ENCODE measurements around the gene RAB34. TPM values are rescaled to one million over a fixed set of nuclear protein-coding genes. Genes with fewer than 3 reads are reported as not detected.
"Not testable (repeated sequence)": the region's sequence is repeated elsewhere in the genome, so short reads cannot be mapped to it uniquely, and the experiment has no call there.

Gene RAB34
- polyA plus RNA-seq, 3 donors: 7.9 to 125 (median 38.3) TPM

DNA sequence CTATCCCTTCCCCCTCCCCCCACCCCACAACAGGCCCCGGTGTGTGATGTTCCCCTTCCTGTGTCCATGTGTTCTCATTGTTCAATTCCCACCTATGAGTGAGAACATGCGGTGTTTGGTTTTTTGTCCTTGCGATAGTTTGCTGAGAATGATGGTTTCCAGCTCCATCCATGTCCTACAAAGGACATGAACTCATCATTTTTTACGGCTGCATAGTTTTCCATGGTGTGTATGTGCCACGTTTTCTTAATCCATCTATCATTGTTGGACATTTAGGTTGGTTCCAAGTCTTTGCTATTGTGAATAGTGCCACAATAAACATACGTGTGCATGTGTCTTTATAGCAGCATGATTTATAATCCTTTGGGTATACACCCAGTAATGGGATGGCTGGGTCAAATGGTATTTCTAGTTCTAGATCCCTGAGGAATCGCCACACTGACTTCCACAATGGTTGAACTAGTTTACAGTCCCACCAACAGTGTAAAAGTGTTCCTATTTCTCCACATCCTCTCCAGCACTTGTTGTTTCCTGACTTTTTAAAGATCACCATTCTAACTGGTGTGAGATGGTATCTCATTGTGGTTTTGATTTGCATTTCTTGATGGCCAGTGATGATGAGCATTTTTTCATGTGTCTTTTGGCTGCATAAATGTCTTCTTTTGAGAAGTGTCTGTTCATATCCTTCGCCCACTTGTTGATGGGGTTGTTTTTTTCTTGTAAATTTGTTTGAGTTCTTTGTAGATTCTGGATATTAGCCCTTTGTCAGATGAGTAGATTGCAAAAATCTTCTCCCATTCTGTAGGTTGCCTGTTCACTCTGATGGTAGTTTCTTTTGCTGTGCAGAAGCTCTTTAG lies 18.5 kb upstream of the RAB34 start:
- not testable (repeated sequence) for H3K27ac ChIP-seq (ENCODE audit: low read depth, low read length)
- 91 to 98% (median 95%) methylated on average over 4 to 5 of the region's 8 CpGs for WGBS, 3 donors

DNA sequence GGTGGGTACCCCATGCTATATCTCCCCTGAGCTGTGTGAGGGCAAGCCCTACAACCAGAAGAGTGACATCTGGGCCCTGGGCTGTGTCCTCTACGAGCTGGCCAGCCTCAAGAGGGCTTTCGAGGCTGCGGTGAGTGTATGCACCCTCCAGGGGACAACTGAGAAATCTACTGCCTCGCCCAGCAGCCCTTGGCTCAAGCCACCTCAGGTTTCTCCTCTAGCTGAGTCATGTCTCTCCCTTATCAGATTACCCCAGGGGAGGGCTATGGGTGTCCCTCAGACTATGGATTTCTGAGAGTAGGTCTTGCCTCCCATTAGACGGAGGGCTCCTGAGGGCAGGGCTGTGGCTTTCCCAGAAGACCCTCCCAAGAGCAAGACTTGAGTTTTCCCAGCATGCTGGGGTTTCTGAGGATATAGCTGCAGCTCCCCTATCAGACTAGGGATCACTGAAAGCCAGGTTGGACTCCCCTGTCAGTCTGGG lies 17.6 kb upstream of the RAB34 start:
- 70 to 86% (median 84%) methylated on average over 5 of the region's 5 CpGs for WGBS, 3 donors

DNA sequence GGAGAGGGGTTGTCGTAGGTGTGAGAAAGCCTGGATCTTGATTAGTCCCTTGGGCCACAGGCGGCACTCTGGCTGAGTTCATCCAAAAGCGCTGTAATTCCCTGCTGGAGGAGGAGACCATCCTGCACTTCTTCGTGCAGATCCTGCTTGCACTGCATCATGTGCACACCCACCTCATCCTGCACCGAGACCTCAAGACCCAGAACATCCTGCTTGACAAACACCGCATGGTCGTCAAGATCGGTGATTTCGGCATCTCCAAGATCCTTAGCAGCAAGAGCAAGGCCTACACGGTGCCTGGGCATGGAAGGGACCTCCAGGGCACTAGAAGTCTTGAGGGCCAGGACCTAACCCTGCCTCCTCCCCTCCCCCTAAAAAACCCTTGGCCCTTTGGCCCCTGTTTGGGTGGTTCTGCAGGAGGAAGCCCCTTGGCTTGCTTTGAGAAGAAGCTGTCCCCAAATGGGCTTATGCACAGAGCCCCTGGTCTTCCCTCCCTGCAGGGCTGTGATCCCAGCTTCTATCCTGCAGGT lies 17.1 kb upstream of the RAB34 start:
- 86 to 93% (median 89%) methylated on average over 10 of the region's 10 CpGs for WGBS, 3 donors
- H3K27ac ChIP-seq (ENCODE audit: low read depth, low read length): no peak overlapping the region

More for the DNA sequence above, 17.6 kb upstream of the RAB34 start:
- no peak overlapping the region for H3K27ac ChIP-seq (ENCODE audit: low read depth, low read length)

DNA sequence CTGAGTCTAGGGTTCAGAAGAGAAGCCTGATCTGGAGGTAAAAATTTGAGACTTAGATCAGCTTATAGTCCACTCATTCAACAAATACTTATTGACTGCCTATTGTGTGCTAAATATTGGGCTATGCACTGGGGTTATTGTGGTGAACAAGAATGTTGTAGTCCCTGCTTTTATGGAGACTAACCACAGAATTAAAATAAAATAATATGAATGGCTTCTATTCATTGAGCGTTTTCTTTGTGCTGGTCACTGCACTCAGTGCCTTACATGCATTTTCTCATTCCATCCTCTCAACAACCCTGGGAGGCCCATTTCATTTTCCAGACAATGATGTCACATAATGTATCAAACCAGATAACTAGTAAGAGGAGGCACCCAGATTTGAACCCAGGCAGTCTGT lies 15.7 kb upstream of the RAB34 start:
- WGBS, 3 donors: 83 to 96% (median 96%) methylated on average over 1 of the region's 1 CpG
- no peak overlapping the region for H3K27ac ChIP-seq (ENCODE audit: low read depth, low read length)

DNA sequence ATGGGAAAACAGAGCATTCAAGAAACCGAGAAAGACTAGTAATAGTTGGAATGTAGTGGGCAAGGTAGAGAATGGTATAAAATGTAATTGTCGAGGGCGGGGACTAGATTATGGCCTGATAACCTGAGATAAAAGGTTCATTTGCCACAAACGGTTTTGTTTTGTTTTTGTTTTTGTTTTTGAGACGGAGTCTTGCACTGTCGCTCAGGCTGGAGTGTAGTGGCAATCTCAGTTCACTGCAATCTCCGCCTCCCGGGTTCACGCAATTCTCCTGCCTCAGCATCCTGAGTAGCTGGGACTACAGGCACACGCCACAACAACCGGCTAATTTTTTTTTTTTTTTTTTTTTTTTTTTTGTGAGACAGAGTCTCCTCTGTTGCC lies 12.3 kb upstream of the RAB34 start:
- WGBS, 3 donors: 86 to 90% (median 88%) methylated on average over 11 of the region's 11 CpGs
- H3K27ac ChIP-seq (ENCODE audit: low read depth, low read length): no peak overlapping the region

DNA sequence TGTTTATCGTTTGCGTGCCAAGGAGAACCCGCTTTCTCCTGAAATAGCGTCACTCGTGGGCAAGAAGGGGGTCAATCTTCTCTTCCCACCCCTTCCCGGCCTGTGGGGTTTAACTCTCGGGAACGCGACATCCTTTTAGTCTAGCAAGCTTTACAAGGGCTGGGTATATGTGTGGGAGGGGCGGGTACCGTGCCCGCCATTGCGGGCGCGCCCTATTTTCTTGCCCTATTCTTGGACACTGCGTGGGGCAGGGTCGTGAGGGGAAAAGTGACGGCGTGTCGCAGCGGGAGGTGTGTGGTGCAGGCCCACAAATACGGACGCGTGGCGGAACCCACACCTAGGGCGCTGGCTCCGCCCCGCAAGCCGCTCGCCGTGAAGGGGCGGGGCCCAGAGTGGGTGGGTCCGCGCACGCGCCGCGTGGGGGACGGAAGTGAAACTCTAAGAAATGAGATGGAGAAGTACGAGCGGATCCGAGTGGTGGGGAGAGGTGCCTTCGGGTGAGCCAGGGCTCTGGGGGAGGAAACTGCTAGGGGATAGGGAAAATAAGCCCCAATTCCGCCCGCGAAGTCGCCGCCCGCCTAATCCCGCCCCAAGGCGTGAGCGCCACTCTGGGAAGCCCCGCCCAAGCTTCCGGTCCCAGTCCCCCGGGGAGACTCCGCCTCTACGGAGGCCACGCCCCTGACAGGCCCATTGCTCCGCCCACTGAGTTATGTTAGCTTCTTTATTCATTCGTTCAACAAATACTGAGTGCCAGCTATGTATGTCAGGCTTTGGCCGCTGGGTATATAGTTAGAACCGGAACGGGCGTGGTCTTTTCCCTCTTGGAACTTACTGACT lies 10.9 kb upstream of the RAB34 start, which contains the start of gene NEK8:
TSS of gene NEK8 (plus strand) at position 425 of the 837 bp plus-strand sequence. CDS start at position 451, 26 bp downstream.
- 0% methylated on average over 58 to 64 of the region's 64 CpGs for WGBS, 3 donors
- no peak within 1 kb of the TSS for H3K27ac ChIP-seq (ENCODE audit: low read depth, low read length)

DNA sequence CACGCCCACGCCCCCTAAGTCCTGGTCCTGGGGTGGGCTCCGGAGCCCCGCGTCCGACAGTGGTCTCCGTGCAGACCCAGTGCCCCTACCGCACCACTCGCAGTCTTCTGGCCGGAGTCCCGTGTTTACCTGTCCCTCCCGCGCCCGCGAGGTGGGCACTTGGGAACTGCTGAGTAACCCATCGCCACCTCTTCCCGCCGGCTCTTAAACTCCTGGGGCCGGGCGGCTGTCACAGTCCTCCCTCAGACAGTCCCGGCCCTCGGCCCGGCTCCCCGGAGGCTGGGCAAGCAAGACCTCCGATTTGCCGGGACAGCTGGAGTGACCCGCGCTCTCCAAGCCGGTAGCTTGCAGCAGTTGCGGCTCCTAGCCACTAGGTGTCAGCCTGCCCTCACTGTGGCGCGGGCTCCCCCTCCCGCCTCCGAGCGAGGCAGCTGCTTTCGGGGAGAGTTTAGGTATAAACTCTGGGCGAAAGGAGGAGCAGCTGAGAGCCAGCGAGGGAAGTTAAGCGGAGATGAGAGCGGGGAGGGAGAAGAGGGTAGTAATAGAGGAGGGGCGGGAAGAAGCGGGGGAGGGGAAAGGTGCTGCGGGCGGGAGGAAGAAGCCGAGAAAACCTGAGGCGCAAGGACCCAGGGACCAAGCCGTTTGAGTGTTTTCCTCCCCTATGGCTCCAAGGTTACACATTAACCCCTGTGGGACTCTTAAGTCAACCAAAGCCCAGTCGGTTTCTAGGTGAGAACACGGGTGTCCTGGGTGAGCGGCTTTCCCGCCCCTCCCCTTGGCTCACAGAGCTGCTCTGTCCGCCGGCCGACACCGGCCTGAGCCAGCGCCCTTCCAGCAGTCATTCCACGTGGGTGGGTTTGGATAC lies 9.2 kb upstream of the RAB34 start:
- no peak overlapping the region for H3K27ac ChIP-seq (ENCODE audit: low read depth, low read length)
- WGBS, 3 donors: 0 to 1% (median 1%) methylated on average over 56 to 57 of the region's 57 CpGs

DNA sequence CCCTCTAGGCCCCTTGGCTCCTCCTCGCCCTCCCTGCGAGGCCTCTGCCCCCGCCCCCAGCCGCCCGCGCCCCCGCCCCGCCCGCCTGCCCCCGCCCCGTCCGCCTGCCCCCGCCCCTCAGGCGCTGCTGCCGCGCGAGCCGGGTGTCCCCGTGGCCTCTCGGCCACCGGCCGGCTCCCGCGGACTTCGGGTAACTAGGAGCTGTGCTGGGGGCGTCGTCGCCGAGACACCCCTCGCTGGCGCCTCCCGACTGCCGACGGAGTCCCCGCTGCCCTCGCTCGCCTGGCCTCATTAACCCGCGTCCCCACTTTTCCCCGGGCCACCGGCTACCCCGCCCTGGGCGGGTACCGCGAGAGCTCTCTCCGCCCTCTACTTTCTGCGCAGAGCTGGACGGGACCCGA lies 8.6 kb upstream of the RAB34 start, which contains the start of gene TLCD1:
TSS of gene TLCD1 (minus strand) at position 8 of the 401 bp plus-strand sequence. CDS start 136 bp downstream, outside the sequence.
- H3K27ac ChIP-seq (ENCODE audit: low read depth, low read length): no peak within 1 kb of the TSS
- 0% methylated on average over 19 to 43 of the region's 49 CpGs for WGBS, 3 donors

DNA sequence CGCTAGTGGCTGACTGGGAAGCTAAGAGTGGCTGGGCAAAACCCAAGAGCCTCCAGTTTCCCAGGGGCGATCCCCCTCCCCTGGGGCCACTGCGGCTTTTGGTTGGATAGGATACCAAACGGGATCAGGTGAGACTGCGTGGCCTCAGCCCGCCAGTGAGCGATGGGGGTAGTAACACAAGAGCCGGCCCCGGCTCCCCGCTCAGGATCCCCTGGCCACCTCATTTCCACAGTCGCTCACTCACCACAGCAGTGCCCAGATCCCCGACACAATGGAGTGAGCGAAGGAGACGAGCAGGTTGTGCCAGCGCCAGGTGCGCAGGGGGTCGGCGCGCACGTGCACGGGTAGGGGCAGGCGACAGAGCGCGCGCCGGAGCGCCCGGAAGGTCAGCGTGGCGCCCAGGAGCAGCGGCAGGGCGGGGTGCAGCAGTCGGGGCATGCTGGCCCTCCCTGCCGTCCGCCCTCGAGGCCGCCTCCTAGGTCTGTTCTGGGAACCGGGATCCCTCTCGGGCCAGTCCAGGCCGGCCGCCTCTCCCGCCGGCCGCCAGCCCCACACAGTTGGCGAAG lies 8.1 kb upstream of the RAB34 start:
- H3K27ac ChIP-seq (ENCODE audit: low read depth, low read length): no peak overlapping the region
- WGBS, 3 donors: 0 to 2% (median 2%) methylated on average over 39 to 45 of the region's 45 CpGs

DNA sequence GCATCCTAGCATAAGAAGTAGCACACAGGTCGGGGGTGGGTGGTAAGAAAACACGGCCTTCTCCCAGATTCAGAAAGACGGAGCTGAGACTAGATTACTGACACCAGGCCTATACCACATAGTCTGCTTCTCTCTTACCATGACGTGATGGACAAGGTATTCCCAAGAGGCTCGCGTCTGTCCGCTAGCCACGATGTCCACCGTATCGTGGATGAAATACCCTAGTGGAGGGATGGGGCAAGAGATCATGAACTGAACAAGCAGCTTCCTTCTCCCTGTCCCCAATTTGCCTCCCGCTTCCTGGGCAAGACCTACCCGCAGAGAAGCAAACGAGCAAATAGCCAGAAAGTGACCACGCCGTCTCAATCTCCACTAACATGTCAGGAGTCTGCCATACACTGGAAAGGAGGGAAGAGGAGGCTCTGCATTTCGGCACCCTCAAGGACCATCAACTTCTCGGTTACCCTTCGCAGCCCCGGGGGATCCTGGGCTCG lies 7.5 kb upstream of the RAB34 start:
- no peak overlapping the region for H3K27ac ChIP-seq (ENCODE audit: low read depth, low read length)
- WGBS, 3 donors: 19 to 30% (median 27%) methylated on average over 20 of the region's 20 CpGs

DNA sequence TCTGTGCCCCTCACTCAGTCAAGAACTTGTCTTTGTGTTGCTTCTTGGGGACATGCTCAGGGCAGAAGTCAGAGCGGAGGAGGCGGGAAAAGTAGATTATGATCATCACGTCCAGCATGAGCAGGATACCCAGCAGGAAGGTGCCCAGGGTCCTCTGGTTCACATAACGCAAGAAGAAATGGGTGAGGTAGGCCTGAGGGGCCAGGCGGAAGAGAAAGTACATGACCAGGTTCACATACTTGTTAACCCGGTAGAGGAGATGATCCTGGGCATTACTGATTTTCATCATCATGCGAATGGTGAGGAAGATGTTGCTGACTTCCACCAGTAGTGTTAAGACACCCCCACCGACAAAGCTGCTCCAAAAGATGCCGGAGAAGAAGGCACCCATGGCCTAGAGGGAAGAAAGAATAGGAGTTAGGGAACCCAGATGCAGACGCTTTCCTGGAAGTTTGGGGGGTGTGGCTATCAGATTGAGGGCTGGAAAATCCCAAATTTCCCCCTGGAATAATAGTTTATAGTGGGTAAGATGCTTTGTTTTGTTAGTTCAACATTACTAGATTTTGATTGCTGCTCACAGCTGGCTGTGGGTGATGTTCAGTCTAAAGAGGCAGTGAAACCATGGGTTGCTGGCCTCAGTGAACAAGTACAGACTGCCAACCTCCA lies 7.0 kb upstream of the RAB34 start:
- H3K27ac ChIP-seq (ENCODE audit: low read depth, low read length): no peak overlapping the region
- WGBS, 3 donors: 80 to 84% (median 81%) methylated on average over 10 of the region's 10 CpGs

DNA sequence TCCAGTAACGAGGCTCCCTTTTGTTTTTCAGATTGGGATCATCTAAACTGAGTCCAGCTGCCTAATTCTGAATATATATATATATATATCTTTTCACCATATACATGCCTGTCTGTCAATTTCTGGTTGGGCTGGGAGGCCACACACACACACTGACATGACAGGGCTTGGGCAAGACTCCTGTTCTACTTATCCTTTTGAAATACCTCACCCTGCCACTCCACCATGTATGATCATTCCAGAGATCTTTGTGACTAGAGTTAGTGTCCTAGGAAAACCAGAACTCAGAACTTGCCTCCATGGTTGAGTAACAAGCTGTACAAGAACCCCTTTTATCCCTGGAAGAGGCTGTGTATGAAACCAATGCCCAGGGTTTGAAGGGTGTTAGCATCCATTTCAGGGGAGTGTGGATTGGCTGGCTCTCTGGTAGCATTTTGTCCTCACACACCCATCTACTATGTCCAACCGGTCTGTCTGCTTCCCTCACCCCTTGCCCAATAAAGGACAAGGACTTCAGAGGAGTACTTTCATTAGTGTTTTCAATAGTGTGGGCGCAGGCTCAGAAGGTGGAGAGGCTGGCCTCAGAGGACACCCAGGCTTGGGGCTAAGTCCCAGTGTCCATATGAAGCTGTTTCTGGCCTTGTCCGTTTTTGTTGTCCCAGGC lies 6.3 kb upstream of the RAB34 start:
- 80 to 87% (median 83%) methylated on average over 4 of the region's 4 CpGs for WGBS, 3 donors
- H3K27ac ChIP-seq (ENCODE audit: low read depth, low read length): not testable (repeated sequence)

DNA sequence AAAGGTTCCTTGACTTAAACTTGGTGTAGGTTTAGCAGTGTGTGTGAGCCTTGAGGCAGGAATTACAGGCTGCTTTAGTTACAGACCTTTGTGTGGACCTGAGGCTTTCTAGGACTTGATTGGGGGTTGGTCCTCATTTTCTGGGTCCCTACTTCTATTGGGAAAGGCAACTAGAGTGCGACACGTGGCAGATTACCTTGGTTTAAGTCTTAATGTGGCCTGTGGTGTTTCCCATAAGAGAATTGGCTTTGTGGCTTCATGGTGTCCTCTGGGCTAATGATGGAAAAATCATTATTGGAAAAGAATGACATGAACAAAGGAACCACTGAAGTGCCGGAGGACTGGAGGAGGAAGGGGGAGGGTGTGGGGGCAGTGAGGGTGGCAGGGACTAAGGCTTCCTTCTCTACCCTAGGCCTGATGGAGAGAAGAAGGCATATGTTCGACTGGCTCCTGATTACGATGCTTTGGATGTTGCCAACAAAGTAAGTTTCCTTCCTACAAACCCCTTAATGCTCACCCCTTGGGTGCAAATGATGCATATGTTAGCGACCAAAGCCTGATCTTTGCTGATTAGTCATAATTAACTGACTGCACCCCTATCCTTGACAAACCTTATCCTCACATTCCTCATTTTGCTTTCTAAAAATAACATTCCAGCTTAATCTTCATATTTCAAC lies 5.6 kb upstream of the RAB34 start:
- 73 to 81% (median 77%) methylated on average over 6 of the region's 6 CpGs for WGBS, 3 donors
- H3K27ac ChIP-seq (ENCODE audit: low read depth, low read length): no peak overlapping the region

DNA sequence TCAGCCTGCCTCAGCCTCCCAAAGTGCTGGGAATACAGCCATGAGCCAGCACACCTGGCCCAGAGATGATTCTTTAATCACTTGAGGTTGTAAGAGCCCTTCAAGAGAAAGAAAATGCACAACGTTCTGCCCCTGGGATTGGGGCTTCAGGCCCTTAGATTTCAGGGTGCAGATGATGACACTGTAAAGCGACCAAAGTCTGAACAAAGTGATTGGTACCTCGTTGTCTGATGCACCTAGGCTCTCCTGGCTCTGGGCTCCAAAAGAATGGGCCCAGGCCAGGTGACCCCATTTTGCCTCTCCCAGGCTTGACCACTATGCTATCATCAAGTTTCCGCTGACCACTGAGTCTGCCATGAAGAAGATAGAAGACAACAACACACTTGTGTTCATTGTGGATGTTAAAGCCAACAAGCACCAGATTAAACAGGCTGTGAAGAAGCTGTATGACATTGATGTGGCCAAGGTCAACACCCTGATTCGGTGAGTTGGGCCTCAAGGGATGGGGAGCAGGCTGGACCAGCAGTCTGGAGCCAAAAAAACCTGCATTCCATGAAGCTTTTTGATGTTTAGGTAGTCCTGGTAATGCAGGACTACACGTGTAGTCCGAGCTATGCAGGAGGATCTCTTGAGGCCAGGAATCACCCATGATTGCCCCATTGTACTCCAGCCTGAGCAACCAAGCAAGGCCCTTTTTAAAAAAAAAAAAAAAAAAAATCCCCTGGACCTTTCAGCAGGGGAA lies 4.9 kb upstream of the RAB34 start:
- no peak overlapping the region for H3K27ac ChIP-seq (ENCODE audit: low read depth, low read length)
- WGBS, 3 donors: 63 to 80% (median 77%) methylated on average over 7 of the region's 7 CpGs

DNA sequence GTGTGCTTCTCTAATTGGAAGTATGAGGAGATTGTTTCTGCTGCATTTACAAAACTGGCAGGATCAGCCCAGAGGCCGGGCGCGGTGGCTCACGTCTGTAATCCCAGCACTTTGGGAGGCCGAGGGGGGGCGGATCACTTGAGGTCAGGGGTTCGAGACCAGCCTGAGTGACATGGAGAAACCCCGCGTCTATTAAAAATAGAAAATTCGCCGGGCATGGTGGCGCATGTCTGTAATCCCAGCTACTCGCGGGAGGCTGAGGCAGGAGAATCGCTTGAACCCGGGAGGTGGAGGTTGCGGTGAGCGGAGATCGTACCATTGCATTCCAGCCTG lies 3.3 kb upstream of the RAB34 start:
- WGBS, 3 donors: 33 to 43% (median 42%) methylated on average over 19 of the region's 19 CpGs
- H3K27ac ChIP-seq (ENCODE audit: low read depth, low read length): not testable (repeated sequence)
